ENCODE measurements around the gene ZNF726.
"Not testable (repeated sequence)": the region's sequence is repeated elsewhere in the genome, so short reads cannot be mapped to it uniquely, and the experiment has no call there.

Gene ZNF726

DNA sequence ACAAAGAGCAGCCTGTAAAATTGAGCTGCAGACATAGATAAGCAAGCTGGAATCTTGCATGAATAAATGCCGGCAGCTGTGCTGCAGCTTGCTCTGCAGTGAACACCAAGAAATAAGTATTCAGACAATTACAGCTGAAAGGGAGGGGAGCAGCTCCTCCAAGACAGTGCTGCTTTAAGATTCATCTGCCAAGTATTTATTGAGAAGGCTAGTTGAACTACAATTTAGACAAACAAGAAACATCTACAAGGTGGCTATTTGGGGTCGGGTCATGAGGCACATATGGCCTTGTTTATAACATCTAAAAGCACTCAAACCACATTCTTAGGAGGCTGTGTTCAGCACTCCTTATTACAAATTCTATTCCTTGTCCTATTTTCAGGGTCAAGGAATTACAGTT, 34.9 kb downstream of the ZNF726 start:
- Histone ChIP-seq H3K4me1 (ENCODE audit: low read depth, poor library complexity, severe bottlenecking) (peaks cover 5% of the 10 kb centered on the region), H3K4me2 (no peak overlapping the region), H3K4me3 (IDR thresholded peaks at IDR 0.05; ENCODE audit: insufficient read depth, low read depth, low read length) (no peak overlapping the region), H3K79me2 (ENCODE audit: insufficient read depth, low read depth) (no peaks in the 10 kb centered on the region), H2AFZ (ENCODE audit: low read depth) (no peak overlapping the region), H3K9ac (no peak overlapping the region), H4K20me1 (ENCODE audit: insufficient read depth) (no peaks in the 10 kb centered on the region), H3K36me3 (ENCODE audit: insufficient read depth) (no peaks in the 10 kb centered on the region), H3K27me3 (ENCODE audit: insufficient read depth, low read depth) (no peaks in the 10 kb centered on the region), H3K27ac (no peak overlapping the region)
- no peak for TF ChIP-seq CTCF (conservative IDR thresholded peaks at IDR 0.05; ENCODE audit: low read depth, low read length)

- Histone ChIP-seq H3K4me3 (IDR thresholded peaks at IDR 0.05; ENCODE audit: insufficient read depth, low read depth, low read length) (no peak overlapping the region), H3K4me2 (no peak overlapping the region), H3K79me2 (ENCODE audit: insufficient read depth, low read depth) (no peaks in the 10 kb centered on the region), H2AFZ (ENCODE audit: low read depth) (no peak overlapping the region), H3K36me3 (ENCODE audit: insufficient read depth) (no peaks in the 10 kb centered on the region), H3K27me3 (ENCODE audit: insufficient read depth, low read depth) (no peaks in the 10 kb centered on the region), H3K9ac (no peak overlapping the region), H3K4me1 (ENCODE audit: low read depth, poor library complexity, severe bottlenecking) (no peaks in the 10 kb centered on the region), H3K27ac (no peak overlapping the region), H4K20me1 (ENCODE audit: insufficient read depth) (no peaks in the 10 kb centered on the region)
- no peak for TF ChIP-seq CTCF (conservative IDR thresholded peaks at IDR 0.05; ENCODE audit: low read depth, low read length)
Measured at GRCh38 chr19:23956051-23956450, 41.4 kb downstream of the ZNF726 start.

- Histone ChIP-seq H3K9ac (no peak overlapping the region), H4K20me1 (ENCODE audit: insufficient read depth) (no peaks in the 10 kb centered on the region), H3K4me3 (IDR thresholded peaks at IDR 0.05; ENCODE audit: insufficient read depth, low read depth, low read length) (no peak overlapping the region), H3K36me3 (ENCODE audit: insufficient read depth) (no peaks in the 10 kb centered on the region), H3K79me2 (ENCODE audit: insufficient read depth, low read depth) (no peaks in the 10 kb centered on the region), H3K27ac (no peak overlapping the region), H3K27me3 (ENCODE audit: insufficient read depth, low read depth) (no peaks in the 10 kb centered on the region), H3K4me1 (ENCODE audit: low read depth, poor library complexity, severe bottlenecking) (no peaks in the 10 kb centered on the region), H2AFZ (ENCODE audit: low read depth) (no peak overlapping the region), H3K4me2 (no peak overlapping the region)
- TF ChIP-seq CTCF (conservative IDR thresholded peaks at IDR 0.05; ENCODE audit: low read depth, low read length) = no peak
Measured at GRCh38 chr19:23957660-23958281, 43.1 kb downstream of the ZNF726 start.

DNA sequence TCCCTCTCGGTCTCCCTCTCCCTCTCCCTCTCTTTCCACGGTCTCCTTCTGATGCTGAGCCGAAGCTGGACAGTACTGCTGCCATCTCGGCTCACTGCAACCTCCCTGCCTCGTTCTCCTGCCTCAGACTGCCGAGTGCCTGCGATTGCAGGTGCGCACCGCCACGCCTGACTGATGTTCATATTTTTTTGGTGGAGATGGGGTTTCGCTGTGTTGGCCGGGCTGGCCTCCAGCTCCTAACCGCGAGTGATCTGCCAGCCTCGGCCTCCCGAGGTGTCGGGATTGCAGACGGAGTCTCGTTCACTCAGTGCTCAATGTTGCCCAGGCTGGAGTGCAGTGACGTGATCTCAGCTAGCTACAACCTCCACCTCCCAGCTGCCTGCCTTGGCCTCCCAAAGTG, 48.7 kb downstream of the ZNF726 start:
- H3K4me2 ChIP-seq; H3K79me2 ChIP-seq (ENCODE audit: insufficient read depth, low read depth); H3K27me3 ChIP-seq (ENCODE audit: insufficient read depth, low read depth); H3K36me3 ChIP-seq (ENCODE audit: insufficient read depth); H3K9ac ChIP-seq; H2AFZ ChIP-seq (ENCODE audit: low read depth); H3K27ac ChIP-seq; H3K4me1 ChIP-seq (ENCODE audit: low read depth, poor library complexity, severe bottlenecking); H4K20me1 ChIP-seq (ENCODE audit: insufficient read depth); H3K4me3 ChIP-seq (IDR thresholded peaks at IDR 0.05; ENCODE audit: insufficient read depth, low read depth, low read length): not testable (repeated sequence)

DNA sequence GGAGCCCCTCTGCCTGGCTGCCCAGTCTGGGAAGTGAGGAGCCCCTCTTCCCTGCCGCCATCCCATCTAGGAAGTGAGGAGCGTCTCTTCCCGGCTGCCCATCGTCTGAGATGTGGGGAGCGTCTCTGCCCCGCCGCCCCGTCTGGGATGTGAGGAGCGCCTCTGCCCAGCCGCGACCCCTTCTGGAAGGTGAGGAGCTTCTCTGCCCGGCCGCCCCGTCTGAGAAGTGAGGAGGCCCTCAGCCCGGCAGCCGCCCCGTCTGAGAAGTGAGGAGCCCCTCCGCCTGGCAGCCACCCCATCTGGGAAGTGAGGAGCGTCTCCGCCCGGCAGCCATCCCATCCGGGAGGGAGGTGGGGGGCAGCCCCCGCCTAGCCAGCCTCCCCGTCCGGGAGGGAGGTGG, 49.2 kb downstream of the ZNF726 start:
- H3K4me1 ChIP-seq (ENCODE audit: low read depth, poor library complexity, severe bottlenecking); H3K79me2 ChIP-seq (ENCODE audit: insufficient read depth, low read depth); H4K20me1 ChIP-seq (ENCODE audit: insufficient read depth); H3K9ac ChIP-seq; H3K4me3 ChIP-seq (IDR thresholded peaks at IDR 0.05; ENCODE audit: insufficient read depth, low read depth, low read length); H3K4me2 ChIP-seq; H3K27ac ChIP-seq; H2AFZ ChIP-seq (ENCODE audit: low read depth); H3K27me3 ChIP-seq (ENCODE audit: insufficient read depth, low read depth); H3K36me3 ChIP-seq (ENCODE audit: insufficient read depth): not testable (repeated sequence)

- H3K4me2 ChIP-seq; H3K4me1 ChIP-seq (ENCODE audit: low read depth, poor library complexity, severe bottlenecking); H4K20me1 ChIP-seq (ENCODE audit: insufficient read depth); H3K27me3 ChIP-seq (ENCODE audit: insufficient read depth, low read depth); H2AFZ ChIP-seq (ENCODE audit: low read depth); H3K36me3 ChIP-seq (ENCODE audit: insufficient read depth); H3K4me3 ChIP-seq (IDR thresholded peaks at IDR 0.05; ENCODE audit: insufficient read depth, low read depth, low read length); H3K9ac ChIP-seq; H3K27ac ChIP-seq; H3K79me2 ChIP-seq (ENCODE audit: insufficient read depth, low read depth): not testable (repeated sequence)
Measured at GRCh38 chr19:23964334-23964733, 49.6 kb downstream of the ZNF726 start.
